Measurements from ENCODE around the gene PPP3R1.
A peak's percentile ranks its signal among the peaks of the same experiment; 100 is the strongest.

The PPP3R1 gene

DNA sequence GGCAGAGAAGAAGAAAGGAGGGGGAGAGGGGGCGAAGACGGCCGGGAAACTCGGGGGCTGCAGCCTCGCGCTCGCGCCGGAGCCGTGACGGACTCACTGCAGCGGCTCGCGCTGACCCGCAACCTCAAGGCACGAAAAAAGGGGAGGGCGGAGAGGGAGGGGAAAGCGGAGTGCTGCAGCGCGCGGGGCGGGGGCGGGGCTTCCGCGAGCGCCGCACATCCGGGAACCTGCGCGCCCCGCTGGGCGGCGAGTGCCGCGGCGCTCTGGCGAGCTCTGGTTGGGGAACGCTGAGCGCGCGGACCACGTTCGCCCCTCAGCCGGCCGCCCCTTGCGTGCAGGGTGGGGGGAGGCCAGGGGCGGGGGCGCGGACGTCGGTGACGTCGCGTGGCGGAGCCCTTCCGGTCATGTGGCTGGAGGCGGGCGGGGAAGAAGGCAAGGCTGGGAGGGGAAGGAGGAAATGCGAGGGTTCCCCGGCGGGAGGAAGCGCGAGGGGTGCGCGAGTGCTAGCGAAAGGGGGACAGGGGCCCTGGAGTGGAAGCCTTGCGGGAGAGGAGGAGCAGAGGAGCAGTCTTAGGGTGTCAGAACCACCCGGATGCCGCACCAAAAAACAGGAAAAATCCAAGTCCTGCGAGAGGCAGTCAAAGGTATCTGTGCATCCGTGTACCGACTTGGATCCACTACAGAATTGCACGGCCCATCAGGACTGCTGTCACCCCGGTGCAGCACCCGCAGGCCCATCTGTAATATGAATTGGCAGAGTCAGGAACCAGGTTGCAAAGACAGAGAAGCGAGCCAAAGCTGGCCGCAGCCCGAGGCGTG is at the start of gene PPP3R1 (continued):
- TF ChIP-seq, protein P1, sequence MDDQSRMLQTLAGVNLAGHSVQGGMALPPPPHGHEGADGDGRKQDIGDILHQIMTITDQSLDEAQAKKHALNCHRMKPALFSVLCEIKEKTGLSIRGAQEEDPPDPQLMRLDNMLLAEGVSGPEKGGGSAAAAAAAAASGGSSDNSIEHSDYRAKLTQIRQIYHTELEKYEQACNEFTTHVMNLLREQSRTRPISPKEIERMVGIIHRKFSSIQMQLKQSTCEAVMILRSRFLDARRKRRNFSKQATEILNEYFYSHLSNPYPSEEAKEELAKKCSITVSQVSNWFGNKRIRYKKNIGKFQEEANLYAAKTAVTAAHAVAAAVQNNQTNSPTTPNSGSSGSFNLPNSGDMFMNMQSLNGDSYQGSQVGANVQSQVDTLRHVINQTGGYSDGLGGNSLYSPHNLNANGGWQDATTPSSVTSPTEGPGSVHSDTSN (CRISPR knock-in tag; IDR thresholded peaks at IDR 0.05) = no peak; the same call in 1 of the 2 replicates
- TF ChIP-seq, protein P2, sequence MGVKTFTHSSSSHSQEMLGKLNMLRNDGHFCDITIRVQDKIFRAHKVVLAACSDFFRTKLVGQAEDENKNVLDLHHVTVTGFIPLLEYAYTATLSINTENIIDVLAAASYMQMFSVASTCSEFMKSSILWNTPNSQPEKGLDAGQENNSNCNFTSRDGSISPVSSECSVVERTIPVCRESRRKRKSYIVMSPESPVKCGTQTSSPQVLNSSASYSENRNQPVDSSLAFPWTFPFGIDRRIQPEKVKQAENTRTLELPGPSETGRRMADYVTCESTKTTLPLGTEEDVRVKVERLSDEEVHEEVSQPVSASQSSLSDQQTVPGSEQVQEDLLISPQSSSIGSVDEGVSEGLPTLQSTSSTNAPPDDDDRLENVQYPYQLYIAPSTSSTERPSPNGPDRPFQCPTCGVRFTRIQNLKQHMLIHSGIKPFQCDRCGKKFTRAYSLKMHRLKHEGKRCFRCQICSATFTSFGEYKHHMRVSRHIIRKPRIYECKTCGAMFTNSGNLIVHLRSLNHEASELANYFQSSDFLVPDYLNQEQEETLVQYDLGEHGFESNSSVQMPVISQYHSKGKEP (tag by site-specific recombination; IDR thresholded peaks at IDR 0.05) = peak; percentile 34; the same call in 1 of the 2 replicates
- no peak for TF ChIP-seq ZNF747 (tag by site-specific recombination; IDR thresholded peaks at IDR 0.05)
- 0 out of 2 replicates have a peak, but pooled peaks have one; percentile 20 for TF ChIP-seq ZNF24 (tag by site-specific recombination; IDR thresholded peaks at IDR 0.05)
- TF ChIP-seq ZNF548 (tag by site-specific recombination; IDR thresholded peaks at IDR 0.05) = no peak
- no peak for TF ChIP-seq ZNF473 (tag by site-specific recombination; IDR thresholded peaks at IDR 0.05)
- peak; percentile 57 for TF ChIP-seq ZNF600 (tag by site-specific recombination; IDR thresholded peaks at IDR 0.05)
- TF ChIP-seq IKZF3 (tag by site-specific recombination; IDR thresholded peaks at IDR 0.05) = no peak
- peak; percentile 28; the same call in 1 of the 2 replicates for TF ChIP-seq ZIC2 (tag by site-specific recombination; IDR thresholded peaks at IDR 0.05)
- no peak for TF ChIP-seq ZNF785 (tag by site-specific recombination; IDR thresholded peaks at IDR 0.05)
- TF ChIP-seq ZNF658 (tag by site-specific recombination; IDR thresholded peaks at IDR 0.05) = no peak
- TF ChIP-seq ZNF366 (tag by site-specific recombination; conservative IDR thresholded peaks at IDR 0.05) = no peak
- TF ChIP-seq, protein P3, sequence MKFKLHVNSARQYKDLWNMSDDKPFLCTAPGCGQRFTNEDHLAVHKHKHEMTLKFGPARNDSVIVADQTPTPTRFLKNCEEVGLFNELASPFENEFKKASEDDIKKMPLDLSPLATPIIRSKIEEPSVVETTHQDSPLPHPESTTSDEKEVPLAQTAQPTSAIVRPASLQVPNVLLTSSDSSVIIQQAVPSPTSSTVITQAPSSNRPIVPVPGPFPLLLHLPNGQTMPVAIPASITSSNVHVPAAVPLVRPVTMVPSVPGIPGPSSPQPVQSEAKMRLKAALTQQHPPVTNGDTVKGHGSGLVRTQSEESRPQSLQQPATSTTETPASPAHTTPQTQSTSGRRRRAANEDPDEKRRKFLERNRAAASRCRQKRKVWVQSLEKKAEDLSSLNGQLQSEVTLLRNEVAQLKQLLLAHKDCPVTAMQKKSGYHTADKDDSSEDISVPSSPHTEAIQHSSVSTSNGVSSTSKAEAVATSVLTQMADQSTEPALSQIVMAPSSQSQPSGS (tag by site-specific recombination; IDR thresholded peaks at IDR 0.05; ENCODE audit: low read depth) = peak; percentile 53; the same call in 1 of the 2 replicates
- TF ChIP-seq ZNF571 (tag by site-specific recombination; IDR thresholded peaks at IDR 0.05) = no peak
- TF ChIP-seq, protein P4, sequence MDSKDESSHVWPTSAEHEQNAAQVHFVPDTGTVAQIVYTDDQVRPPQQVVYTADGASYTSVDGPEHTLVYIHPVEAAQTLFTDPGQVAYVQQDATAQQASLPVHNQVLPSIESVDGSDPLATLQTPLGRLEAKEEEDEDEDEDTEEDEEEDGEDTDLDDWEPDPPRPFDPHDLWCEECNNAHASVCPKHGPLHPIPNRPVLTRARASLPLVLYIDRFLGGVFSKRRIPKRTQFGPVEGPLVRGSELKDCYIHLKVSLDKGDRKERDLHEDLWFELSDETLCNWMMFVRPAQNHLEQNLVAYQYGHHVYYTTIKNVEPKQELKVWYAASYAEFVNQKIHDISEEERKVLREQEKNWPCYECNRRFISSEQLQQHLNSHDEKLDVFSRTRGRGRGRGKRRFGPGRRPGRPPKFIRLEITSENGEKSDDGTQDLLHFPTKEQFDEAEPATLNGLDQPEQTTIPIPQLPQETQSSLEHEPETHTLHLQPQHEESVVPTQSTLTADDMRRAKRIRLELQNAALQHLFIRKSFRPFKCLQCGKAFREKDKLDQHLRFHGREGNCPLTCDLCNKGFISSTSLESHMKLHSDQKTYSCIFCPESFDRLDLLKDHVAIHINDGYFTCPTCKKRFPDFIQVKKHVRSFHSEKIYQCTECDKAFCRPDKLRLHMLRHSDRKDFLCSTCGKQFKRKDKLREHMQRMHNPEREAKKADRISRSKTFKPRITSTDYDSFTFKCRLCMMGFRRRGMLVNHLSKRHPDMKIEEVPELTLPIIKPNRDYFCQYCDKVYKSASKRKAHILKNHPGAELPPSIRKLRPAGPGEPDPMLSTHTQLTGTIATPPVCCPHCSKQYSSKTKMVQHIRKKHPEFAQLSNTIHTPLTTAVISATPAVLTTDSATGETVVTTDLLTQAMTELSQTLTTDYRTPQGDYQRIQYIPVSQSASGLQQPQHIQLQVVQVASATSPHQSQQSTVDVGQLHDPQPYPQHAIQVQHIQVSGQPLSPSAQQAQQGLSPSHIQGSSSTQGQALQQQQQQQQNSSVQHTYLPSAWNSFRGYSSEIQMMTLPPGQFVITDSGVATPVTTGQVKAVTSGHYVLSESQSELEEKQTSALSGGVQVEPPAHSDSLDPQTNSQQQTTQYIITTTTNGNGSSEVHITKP (tag by site-specific recombination; IDR thresholded peaks at IDR 0.05) = peak; percentile 96
- no peak for TF ChIP-seq ZNF19 (tag by site-specific recombination; IDR thresholded peaks at IDR 0.05; ENCODE audit: low read depth)
- no peak for TF ChIP-seq ZNF2 (tag by site-specific recombination; IDR thresholded peaks at IDR 0.05)
- TF ChIP-seq ZNF10 (tag by site-specific recombination; IDR thresholded peaks at IDR 0.05) = no peak
- TF ChIP-seq, protein P5, sequence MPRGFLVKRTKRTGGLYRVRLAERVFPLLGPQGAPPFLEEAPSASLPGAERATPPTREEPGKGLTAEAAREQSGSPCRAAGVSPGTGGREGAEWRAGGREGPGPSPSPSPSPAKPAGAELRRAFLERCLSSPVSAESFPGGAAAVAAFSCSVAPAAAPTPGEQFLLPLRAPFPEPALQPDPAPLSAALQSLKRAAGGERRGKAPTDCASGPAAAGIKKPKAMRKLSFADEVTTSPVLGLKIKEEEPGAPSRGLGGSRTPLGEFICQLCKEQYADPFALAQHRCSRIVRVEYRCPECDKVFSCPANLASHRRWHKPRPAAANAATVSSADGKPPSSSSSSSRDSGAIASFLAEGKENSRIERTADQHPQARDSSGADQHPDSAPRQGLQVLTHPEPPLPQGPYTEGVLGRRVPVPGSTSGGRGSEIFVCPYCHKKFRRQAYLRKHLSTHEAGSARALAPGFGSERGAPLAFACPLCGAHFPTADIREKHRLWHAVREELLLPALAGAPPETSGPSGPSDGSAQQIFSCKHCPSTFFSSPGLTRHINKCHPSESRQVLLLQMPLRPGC (tag by site-specific recombination; IDR thresholded peaks at IDR 0.05) = 0 out of 2 replicates have a peak, but pooled peaks have one; percentile 9
- peak; percentile 58; the same call in 1 of the 2 replicates for TF ChIP-seq SP7 (tag by site-specific recombination; IDR thresholded peaks at IDR 0.05)
- TF ChIP-seq ZXDB (tag by site-specific recombination; IDR thresholded peaks at IDR 0.05) = peak; percentile 41
- TF ChIP-seq ZNF555 (tag by site-specific recombination; conservative IDR thresholded peaks at IDR 0.05) = no peak
- TF ChIP-seq SP2 (tag by site-specific recombination; IDR thresholded peaks at IDR 0.05) = peak; percentile 70
- TF ChIP-seq ZNF707 (tag by site-specific recombination; IDR thresholded peaks at IDR 0.05) = no peak
- TF ChIP-seq, protein P6, sequence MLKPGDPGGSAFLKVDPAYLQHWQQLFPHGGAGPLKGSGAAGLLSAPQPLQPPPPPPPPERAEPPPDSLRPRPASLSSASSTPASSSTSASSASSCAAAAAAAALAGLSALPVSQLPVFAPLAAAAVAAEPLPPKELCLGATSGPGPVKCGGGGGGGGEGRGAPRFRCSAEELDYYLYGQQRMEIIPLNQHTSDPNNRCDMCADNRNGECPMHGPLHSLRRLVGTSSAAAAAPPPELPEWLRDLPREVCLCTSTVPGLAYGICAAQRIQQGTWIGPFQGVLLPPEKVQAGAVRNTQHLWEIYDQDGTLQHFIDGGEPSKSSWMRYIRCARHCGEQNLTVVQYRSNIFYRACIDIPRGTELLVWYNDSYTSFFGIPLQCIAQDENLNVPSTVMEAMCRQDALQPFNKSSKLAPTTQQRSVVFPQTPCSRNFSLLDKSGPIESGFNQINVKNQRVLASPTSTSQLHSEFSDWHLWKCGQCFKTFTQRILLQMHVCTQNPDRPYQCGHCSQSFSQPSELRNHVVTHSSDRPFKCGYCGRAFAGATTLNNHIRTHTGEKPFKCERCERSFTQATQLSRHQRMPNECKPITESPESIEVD (tag by site-specific recombination; IDR thresholded peaks at IDR 0.05) = no peak
- TF ChIP-seq, protein P7, sequence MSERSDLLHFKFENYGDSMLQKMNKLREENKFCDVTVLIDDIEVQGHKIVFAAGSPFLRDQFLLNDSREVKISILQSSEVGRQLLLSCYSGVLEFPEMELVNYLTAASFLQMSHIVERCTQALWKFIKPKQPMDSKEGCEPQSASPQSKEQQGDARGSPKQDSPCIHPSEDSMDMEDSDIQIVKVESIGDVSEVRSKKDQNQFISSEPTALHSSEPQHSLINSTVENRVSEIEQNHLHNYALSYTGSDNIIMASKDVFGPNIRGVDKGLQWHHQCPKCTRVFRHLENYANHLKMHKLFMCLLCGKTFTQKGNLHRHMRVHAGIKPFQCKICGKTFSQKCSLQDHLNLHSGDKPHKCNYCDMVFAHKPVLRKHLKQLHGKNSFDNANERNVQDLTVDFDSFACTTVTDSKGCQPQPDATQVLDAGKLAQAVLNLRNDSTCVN (tag by site-specific recombination; optimal IDR thresholded peaks at IDR 0.05) = peak; percentile 75
- no peak for TF ChIP-seq ZNF530 (tag by site-specific recombination; IDR thresholded peaks at IDR 0.05; ENCODE audit: low read depth)
